Stimulated activated CD4-positive, alpha-beta T cell treated with anti-CD3 and anti-CD28 coated beads, Interleukin-4, amount 100 ng/mL, for 48 hours (primary cell): ENCODE data around the gene CHST8.
A peak's percentile ranks its signal among the peaks of the same experiment; 100 is the strongest.
"Not testable (repeated sequence)": the region's sequence is repeated elsewhere in the genome, so short reads cannot be mapped to it uniquely, and the experiment has no call there.

Experiments used
- DNase-seq, 2 donors: peaks; one replicate each; pipeline ENCODE4 v3.0.0-alpha.2; 2020; ENCODE audit warnings: low read depth in 2 of 2

CHST8 gene

DNA sequence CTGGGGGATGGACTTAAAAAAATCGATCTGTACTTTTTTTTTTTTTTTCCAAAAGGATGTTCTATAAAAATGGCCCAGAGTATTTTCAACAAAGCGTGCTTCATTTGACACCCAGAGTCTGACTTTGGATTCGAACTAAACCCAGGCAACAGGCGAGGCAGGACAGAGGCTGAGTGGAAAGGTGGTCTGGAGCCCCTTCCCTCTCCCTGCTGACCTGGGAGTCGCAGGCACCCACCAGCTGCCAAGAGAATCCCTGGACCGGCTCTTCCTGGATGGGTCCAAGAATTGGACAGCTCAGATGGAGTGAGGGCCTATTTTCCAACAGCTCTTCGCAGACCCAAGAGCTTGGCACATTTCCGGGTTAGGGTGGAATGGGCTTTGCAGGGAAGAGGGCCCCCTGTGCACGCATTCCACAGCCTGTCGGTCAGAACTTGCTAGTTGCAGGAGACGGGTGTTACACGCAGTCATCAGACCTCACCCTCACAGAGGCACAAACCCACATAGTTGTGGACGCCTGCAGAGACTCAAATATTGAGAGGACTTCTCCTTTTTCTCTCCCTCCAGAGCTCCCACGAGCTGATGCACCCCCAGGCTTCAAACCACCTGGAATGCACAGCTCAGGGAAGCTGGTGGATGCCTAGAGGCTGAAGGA is 190.1 kb downstream of the CHST8 start:
- DNase-seq, result no peak

DNA sequence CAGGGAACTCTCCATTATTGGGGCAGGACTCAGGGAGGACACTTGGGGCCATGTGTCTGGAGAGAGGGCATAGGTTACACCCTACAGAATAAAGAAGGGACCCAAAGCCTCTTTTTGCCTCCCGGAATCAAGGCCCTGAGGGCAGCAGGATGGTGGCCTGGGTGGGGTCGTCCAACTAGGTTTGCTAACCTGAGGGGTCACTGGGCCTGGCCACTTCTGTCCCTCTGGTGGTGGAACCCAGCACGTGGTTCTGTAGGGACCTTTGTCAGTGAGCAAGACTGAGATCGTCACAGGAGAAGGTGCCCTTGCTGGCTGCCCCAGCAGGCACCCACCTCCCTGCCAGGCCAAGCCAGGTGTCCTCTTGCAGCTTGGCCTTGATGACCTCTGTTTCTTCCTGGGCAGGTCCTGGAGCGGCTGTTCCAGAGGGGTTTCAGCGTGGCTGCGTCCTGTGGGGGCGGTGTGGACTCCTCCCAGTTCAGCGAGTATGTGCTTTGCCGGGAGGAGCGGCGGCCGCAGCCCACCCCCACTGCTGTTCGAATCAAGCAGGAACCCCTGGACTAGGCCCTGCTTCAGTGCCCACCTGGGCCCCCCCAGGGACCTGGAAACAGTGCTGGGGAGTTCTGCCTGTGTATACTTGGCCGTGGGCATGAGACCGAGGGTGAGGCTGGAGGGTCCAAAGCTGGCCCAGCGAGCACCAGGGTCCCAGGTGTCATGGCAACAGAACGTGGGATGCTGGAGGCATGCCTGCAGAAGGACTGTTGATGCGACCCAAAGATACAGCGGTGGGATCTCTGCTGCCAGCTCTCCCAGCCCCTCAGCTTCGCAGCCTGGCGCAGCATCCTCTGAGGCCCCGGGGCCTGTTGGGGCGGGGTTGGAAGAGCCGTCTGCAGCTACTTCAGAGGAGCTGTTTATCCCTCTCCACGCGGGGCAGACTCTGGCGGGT is 190.9 kb downstream of the CHST8 start:
- DNase-seq, result no peak

DNA sequence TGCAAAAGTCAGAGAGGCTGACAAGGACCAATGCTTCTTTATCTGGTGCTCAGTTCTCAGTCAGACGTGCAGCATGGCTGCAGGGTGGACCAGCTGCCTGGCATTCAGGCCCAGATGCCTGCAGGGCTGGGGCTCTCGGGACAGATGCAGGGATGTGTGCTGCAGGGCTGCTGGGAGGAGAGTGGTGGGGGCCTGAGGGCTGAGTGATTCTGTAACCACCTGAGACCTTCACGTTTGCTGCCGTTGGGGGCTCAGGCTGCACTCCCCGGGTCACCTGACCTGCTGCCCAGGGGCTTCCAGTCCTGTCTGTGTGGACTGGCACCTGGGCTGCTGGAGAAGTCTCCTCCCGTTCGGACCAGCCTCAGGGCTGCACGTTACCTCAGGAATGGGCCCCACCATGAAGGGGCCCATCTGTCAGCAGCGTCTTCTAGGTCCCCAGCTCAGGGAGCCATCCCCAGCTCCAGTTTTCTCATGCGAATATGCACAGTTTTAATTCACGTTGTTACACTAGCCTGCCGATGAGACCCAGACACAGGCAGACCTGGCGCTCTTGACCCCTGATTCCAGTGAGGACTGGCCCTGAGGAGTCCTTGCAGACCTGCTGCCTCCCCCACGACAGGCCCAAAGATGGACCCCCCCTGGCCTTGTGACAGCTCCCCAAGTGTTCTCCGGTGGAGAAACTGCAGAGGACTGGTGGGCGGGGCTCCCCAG is 191.8 kb downstream of the CHST8 start:
- DNase-seq, result no peak

DNA sequence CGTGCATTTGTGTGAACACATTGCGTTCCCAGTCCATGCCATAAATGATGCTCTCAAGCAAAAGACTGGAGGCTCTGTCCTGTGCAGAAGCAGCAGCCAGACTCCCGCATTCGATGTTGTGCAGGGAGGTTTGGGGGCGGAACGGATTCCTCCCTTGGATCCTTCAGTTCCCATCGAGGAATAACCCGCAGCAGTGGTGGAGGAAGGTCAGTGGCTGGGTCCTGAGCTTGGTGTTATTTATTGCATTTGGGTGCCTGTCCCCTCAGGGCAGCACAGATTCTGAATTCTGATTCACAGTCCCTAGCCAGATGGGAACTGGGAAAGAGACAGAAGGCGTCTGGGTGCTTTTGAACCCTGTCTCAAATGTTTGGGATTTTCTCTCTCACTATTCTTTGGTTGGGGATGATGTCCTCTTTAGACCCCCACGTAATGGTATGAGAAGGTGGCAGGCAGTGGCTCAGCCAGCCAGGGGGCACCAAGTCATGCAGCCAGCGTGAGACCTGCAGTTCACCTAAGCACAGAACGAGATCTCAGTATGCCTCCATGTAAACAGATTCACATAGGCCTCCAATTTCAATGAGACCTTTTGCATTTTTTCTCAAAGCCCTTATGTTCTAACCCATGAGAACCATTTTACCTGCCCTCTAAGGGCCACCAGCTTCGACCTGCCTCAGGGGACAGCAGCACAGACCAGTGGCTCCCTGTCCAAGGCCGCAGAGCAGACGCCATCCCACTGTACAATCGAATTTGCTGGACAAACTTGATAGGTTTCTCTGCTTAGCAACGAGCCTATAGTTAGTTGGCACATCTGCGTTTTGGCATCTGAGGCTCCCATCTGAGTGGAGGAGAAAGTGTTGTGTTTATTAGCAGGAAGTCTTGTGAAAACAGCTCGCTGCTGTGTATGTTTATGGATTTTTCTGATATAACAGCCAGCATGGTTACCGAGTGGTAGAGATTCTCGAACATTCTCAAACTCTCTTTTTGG is 192.7 kb downstream of the CHST8 start:
- DNase-seq, result no peak

DNA sequence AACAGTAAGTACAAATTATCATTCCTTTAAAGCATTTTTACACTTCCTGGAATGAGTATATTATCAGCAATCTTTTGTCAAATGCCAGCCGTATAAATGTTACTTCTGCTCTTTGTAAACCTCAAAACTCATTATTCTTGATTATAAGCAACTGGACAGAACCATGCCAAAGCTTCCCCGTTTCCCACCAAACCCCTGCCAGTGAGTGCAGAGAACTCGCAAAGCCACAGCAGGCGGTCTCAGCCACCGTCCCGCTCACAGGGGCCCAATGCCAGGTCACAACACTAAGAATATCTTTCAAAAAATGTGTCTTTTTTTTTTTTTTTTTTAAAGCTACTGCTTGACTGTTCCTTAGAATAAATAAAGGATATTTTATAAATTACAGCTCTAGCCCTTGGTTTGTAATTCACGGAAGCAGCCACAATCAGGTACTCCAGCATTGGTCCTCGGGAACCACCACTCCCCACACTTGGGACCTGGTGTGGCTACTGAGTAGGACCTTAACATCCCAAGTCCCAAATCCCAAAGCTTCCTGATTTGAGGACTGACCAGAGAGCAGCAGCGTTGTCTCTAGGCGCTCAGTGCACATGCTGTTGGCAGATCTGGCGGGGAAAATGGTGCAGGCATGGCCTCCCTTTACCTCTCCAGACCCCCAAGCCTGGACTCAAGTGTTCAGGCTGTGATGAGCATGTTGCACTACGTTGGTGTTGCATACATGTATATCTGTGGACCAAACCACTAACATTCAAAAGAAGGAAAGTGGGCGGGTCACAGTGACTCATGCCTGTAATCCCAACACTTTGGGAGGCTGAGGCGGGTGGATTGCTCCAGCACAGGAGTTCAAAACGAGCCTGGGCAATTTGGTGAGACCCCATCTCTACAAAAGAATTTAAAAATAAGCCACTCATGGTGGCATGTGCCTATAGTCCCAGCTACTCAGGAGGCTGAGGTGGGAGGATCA is 193.9 kb downstream of the CHST8 start:
- no peak for DNase-seq

DNA sequence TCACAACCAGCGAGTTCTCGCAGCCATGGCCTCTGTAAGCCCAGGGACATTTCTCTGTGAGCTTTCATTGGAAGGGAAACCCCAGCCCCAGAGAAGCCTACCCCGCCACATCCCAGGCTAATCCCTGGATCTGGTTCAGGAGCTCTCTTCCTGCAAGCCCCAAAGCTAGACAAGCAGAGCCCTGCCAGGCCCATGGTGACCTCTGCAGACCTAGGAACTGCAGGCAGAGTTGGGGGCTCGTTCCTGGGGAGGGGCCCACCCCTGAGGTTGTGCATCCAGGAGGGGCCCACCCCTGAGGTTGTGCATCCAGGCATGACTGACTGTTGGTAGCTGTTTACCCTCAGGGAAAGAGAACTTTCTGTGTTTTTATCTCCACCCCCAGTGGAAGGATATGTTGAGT is 196.7 kb downstream of the CHST8 start:
- no peak for DNase-seq

DNA sequence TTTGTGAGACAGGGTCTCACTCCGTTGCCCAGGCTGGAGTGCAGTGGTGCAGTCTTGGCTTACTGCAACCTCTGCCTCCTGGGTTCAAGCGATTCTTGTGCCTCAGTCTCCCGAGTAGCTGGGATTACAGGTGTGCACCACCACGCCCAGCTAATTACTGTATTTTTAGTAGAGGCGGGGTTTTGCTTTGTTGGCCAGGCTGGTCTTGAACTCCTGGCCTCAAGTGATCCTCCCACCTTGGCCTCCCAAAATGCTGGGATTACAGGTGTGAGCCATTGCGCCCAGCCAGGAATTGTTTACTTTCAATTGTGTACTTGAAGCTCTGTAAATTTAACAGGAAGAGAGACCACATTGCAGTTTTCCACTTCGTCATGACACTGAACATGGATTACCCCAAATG is 197.3 kb downstream of the CHST8 start:
- not testable (repeated sequence) for DNase-seq

DNA sequence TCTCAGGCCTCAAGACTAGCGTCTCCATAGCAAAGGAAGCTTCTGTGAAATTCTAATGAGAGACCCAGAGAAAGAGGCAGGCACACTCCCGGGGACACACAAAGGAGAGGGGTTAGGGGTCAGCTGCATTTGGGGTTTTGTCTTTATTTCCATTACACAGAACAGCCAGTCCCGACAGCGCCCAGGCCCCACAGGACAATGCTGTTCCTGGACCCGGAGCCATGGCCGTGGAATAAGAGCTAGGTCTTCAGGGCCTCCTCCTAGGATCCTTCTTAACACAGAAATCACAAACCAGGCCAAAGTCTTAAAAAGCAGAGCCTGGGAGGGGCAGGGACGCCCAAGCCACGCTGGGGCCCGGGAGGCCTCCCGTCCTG is 197.7 kb downstream of the CHST8 start:
- no peak for DNase-seq

DNA sequence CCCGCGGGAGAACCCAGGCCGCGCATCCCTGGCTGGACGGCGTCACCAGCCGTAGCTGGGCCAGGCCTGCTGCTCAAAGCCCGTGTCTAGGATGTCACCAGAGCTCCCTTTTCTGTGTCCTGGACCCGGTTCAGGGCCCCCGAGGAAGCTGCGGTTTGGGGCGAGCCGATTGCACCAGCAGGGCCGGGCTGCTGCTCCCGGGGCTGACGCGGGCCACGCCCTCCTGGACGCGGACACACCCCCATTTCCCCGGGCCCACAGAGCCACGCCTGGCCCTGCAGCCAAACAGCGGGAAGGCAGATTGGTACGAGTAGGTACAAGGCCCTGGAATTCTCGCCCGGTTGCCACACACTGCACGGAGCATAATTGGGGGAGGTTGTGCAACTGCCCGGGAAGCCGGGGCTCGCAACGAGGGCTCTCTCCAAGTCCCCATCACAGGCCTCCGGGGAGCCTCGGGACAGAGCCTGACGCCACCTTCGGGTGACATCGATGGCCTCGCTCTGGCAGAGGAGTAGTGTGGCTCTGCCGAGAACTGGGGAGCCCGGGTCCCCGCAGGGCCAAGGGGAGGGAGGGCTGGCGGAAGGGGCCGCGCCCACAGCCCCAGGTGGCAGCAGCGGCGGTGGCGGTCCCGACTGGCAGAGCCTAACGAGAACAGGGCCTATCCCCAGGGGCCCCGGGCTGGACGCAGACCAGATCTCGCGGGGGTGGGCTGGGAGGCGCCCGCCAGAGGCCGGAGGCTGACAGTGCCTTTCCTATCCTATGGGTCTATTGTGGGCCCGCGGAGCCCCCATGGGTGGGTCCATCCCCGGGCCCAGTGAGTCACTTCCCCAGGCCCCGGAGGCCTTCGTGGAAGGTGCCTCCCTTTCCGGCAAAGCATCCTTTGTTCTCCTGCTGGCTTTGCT is 198.4 kb downstream of the CHST8 start:
- peak; percentile 46 to 64 for DNase-seq

DNA sequence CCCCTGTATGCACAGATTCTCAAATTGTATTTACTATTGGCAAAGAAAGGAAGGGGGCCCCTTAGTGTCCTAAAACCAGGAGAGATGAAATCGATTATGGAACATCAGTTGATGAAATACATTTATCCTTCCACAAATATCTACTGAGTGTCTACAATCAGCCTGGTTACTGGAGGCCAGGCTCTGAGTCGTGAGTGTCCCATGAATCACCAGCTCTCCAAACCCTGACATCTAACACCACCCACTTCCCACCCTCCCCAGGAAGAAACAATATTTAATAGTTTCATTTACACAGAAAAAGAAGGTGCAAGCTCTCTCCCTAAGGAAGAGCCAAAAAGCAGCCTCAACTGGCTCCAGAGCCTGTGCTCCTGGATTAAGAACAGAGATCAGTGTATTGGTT is 200.1 kb downstream of the CHST8 start:
- no peak for DNase-seq
